GM19397 (cell line): Measurements from ENCODE around the gene ANKRD23.
"Not testable (repeated sequence)": the region's sequence is repeated elsewhere in the genome, so short reads cannot be mapped to it uniquely, and the experiment has no call there.

ENCODE experiments used
- ATAC-seq: cut with Tn5 transposase; IDR thresholded peaks from one replicate; pipeline ENCODE4 v1.9.1; 2021; ENCODE audit warnings: mild to moderate bottlenecking, moderate library complexity; ENCODE audit not compliant: unreplicated experiment

The ANKRD23 gene

GRCh38 chr2:96819128-96819875, 24.5 kb downstream of the ANKRD23 start:
- no peak for ATAC-seq

- no peak for ATAC-seq
These were observed 25.9 kb downstream of the ANKRD23 start for GRCh38 chr2:96817882-96818281.

GRCh38 chr2:96816836-96817702, 26.8 kb downstream of the ANKRD23 start:
- peak; percentile 0 for ATAC-seq

- ATAC-seq, result peak; percentile 88
These were observed 27.5 kb downstream of the ANKRD23 start, which contains the start of gene CNNM3 for GRCh38 chr2:96816127-96816835. TSS of gene CNNM3 (plus strand) at chr2:96816268. CDS start at chr2:96816278, 10 bp downstream.

- ATAC-seq, result peak; percentile 0
These were observed 28.3 kb downstream of the ANKRD23 start for GRCh38 chr2:96815326-96816126.

- ATAC-seq, result no peak
These were observed 30.2 kb downstream of the ANKRD23 start for GRCh38 chr2:96813656-96814055.

- ATAC-seq, result no peak
These were observed 31.9 kb downstream of the ANKRD23 start for GRCh38 chr2:96811917-96812316.

GRCh38 chr2:96810783-96811192, 33.0 kb downstream of the ANKRD23 start:
- ATAC-seq, result no peak

- ATAC-seq, result no peak
These were observed 33.7 kb downstream of the ANKRD23 start for GRCh38 chr2:96809951-96810782.

- ATAC-seq, result no peak
These were observed 34.5 kb downstream of the ANKRD23 start for GRCh38 chr2:96809216-96809882.

- ATAC-seq, result no peak
These were observed 35.5 kb downstream of the ANKRD23 start for GRCh38 chr2:96808176-96808837.

- ATAC-seq, result no peak
These were observed 36.7 kb downstream of the ANKRD23 start for GRCh38 chr2:96807127-96807471.

GRCh38 chr2:96806468-96807126, 37.2 kb downstream of the ANKRD23 start:
- peak; percentile 60 for ATAC-seq

- ATAC-seq, result not testable (repeated sequence)
These were observed 37.9 kb downstream of the ANKRD23 start for GRCh38 chr2:96805946-96806345.

- no peak for ATAC-seq
These were observed 38.8 kb downstream of the ANKRD23 start for GRCh38 chr2:96804986-96805385.

- no peak for ATAC-seq
These were observed 41.1 kb downstream of the ANKRD23 start for GRCh38 chr2:96802721-96803120.

GRCh38 chr2:96801786-96802595, 41.8 kb downstream of the ANKRD23 start:
- no peak for ATAC-seq
